ENCODE results near the gene CEACAM1.

DNA sequence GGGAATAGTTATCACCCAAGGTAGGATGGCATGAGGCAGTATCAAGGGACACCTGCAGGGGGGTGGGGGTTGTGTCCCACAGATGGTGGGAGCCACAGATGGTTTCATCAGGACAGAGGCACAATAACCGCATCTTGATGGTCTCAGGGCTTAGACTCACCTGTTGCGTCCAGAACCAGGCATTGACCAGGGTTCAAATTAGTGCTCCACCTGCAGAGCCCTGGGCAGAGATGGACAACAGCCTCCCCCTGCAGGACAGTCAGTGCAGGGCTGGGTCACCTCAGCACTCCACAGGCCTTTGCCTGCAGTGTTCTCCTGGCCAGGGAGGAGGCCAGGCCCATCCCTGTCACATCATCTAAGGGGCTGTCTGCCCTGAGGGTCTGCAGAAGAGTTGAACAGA is 14.5 kb upstream of the CEACAM1 start:
- TF ChIP-seq POLR2AphosphoS5 (IDR thresholded peaks at IDR 0.05; ENCODE audit: low read depth): no peak
- TF ChIP-seq, protein P1, sequence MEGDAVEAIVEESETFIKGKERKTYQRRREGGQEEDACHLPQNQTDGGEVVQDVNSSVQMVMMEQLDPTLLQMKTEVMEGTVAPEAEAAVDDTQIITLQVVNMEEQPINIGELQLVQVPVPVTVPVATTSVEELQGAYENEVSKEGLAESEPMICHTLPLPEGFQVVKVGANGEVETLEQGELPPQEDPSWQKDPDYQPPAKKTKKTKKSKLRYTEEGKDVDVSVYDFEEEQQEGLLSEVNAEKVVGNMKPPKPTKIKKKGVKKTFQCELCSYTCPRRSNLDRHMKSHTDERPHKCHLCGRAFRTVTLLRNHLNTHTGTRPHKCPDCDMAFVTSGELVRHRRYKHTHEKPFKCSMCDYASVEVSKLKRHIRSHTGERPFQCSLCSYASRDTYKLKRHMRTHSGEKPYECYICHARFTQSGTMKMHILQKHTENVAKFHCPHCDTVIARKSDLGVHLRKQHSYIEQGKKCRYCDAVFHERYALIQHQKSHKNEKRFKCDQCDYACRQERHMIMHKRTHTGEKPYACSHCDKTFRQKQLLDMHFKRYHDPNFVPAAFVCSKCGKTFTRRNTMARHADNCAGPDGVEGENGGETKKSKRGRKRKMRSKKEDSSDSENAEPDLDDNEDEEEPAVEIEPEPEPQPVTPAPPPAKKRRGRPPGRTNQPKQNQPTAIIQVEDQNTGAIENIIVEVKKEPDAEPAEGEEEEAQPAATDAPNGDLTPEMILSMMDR (IDR thresholded peaks at IDR 0.05; ENCODE audit: insufficient read depth, low read length): no peak
